MM.1S (cell line): ENCODE results near the gene CEMIP2.

Experiments
- EZH2 ChIP-seq: fragments of 300-600 bp; sonication (generic); optimal IDR thresholded peaks from 2 replicates; pipeline ENCODE3; 2017; ENCODE audit warnings: low read depth, mild to moderate bottlenecking, antibody characterized with exemption, low read length, mixed read lengths
- EZH2phosphoT487 ChIP-seq: fragments of 300-600 bp; sonication (generic); IDR thresholded peaks from 2 replicates; pipeline ENCODE4 v1.6.1; 2018; ENCODE audit warnings: antibody characterized with exemption, low read length
- TF ChIP-seq, protein P1 (sequence below): fragments of 300-600 bp; sonication (generic); IDR thresholded peaks from 2 replicates; pipeline ENCODE4 v1.5.1; 2016; ENCODE audit warnings: antibody characterized with exemption, low read length, mixed read lengths

DNA sequence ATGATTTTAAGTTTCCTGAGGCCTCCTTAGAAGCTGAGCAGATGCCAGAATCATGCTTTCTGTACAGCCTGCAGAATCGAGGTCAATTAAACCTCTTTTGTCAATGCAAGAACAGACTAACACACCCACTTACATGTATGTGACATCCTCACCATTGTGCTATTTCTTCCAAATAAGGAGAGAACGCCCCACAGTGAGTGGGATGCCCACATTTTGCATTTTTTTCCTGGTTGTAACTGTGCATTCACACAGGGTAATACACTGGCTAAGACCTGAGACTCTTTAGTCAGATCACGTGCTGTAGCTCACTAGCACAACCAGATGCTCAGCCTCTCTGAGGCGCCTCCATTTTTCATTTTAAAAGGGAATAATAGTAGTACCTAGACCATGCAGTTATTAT, 4.4 kb upstream of the CEMIP2 start:
- TF ChIP-seq, protein P1, sequence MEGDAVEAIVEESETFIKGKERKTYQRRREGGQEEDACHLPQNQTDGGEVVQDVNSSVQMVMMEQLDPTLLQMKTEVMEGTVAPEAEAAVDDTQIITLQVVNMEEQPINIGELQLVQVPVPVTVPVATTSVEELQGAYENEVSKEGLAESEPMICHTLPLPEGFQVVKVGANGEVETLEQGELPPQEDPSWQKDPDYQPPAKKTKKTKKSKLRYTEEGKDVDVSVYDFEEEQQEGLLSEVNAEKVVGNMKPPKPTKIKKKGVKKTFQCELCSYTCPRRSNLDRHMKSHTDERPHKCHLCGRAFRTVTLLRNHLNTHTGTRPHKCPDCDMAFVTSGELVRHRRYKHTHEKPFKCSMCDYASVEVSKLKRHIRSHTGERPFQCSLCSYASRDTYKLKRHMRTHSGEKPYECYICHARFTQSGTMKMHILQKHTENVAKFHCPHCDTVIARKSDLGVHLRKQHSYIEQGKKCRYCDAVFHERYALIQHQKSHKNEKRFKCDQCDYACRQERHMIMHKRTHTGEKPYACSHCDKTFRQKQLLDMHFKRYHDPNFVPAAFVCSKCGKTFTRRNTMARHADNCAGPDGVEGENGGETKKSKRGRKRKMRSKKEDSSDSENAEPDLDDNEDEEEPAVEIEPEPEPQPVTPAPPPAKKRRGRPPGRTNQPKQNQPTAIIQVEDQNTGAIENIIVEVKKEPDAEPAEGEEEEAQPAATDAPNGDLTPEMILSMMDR: no peak
- TF ChIP-seq EZH2phosphoT487 (no peak), EZH2 (no peak)
